BJ (cell line): ENCODE measurements around the gene GUCY1A1. TPM values are rescaled to one million over a fixed set of nuclear protein-coding genes. Genes with fewer than 3 reads are reported as not detected.

Experiments
- CTCF ChIA-PET: fragments of 350-600 bp; formaldehyde crosslinking; extraction: SDS; loops from one replicate; lab custom pipeline; 2021; ENCODE audit warnings: antibody characterized with exemption, inconsistent platforms; lab: Yijun Ruan, JAX
- POLR2A ChIA-PET: fragments of 300-600 bp; sonication (Branson Sonifier 250); formaldehyde crosslinking; extraction: SDS; loops from one replicate; lab custom pipeline; 2021; ENCODE audit warnings: antibody characterized with exemption; lab: Charles Lee
- DNase-seq: peaks from one replicate; pipeline ENCODE4 v3.0.0-alpha.2; 2011; ENCODE audit warnings: low read depth
- H3K27me3 ChIP-seq: 2 replicates; pipeline ENCODE4 v1.6.0; 2011; ENCODE audit warnings: low read length; ENCODE audit not compliant: control insufficient read depth, insufficient read depth
- H3K36me3 ChIP-seq: 2 replicates; pipeline ENCODE4 v1.5.1; 2011; ENCODE audit warnings: low read length; ENCODE audit not compliant: control insufficient read depth, insufficient read depth
- H3K4me3 ChIP-seq: 2 replicates; pipeline ENCODE4 v1.5.1; 2011; ENCODE audit warnings: low read depth, mild to moderate bottlenecking, control low read depth, low read length
- polyA plus RNA-seq: library from polyadenylated mRNA; depleted of rRNA; stranded (reverse); fragments of >200 nt; gene quantifications from 2 replicates; pipeline ENCODE4 v1.2.3, GENCODE V29; 2011; rRNA removed
- TF ChIP-seq, protein P1 (sequence below): IDR thresholded peaks from 2 replicates; pipeline ENCODE4 v1.5.1; 2011; ENCODE audit warnings: low read depth, mild to moderate bottlenecking, control low read depth, inconsistent platforms, low read length, moderate library complexity; ENCODE audit not compliant: insufficient read depth

GUCY1A1 gene
- polyA plus RNA-seq, 1 experiment, result 0.23 TPM

DNA sequence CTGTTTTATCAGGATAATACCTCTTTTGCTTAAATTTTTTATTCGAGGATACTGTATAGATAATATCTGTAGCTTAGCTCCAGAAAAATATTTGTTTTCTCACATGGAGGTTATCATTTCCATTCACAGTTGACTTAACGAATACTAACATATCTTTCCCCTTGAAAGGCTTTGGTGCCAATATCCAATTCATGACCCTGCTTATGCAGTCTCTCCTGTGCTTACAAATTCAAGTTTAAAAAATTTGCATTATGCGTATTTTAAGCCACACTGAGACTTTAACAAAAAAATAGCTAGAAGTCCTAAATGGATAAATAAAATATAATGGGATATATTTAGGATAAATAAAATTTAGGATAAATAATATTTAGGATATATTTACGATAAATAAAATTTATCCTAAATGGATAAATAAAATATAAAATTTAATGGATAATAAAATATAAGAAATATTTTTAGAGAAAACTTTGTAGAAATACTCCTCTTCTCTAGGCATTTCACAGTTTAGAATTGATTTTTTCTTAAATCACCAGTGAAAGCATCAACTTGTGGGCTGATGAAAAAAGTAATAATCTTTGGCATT lies 114.7 kb downstream of the GUCY1A1 start:
- TF ChIP-seq, protein P1, sequence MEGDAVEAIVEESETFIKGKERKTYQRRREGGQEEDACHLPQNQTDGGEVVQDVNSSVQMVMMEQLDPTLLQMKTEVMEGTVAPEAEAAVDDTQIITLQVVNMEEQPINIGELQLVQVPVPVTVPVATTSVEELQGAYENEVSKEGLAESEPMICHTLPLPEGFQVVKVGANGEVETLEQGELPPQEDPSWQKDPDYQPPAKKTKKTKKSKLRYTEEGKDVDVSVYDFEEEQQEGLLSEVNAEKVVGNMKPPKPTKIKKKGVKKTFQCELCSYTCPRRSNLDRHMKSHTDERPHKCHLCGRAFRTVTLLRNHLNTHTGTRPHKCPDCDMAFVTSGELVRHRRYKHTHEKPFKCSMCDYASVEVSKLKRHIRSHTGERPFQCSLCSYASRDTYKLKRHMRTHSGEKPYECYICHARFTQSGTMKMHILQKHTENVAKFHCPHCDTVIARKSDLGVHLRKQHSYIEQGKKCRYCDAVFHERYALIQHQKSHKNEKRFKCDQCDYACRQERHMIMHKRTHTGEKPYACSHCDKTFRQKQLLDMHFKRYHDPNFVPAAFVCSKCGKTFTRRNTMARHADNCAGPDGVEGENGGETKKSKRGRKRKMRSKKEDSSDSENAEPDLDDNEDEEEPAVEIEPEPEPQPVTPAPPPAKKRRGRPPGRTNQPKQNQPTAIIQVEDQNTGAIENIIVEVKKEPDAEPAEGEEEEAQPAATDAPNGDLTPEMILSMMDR, result no peak
- Histone ChIP-seq H3K27me3 (no peaks in the 10 kb centered on the region), H3K36me3 (no peaks in the 10 kb centered on the region), H3K4me3 (no peak overlapping the region)
- no peak for DNase-seq
- ChIA-PET POLR2A (no interaction called here), CTCF (no interaction called here)

Other genes starting within 250 kb of the GUCY1A1 start
- 2.2 TPM in 2 replicates for gene GUCY1B1, start 92.2 kb downstream of the GUCY1A1 start, polyA plus RNA-seq
- gene ASIC5, start 199.4 kb downstream of the GUCY1A1 start, polyA plus RNA-seq, result not detected in 2 replicates
- 0.27 TPM in 1 of 2 replicates, not detected in the other for gene TDO2, start 236.8 kb downstream of the GUCY1A1 start, polyA plus RNA-seq